Astrocyte of the hippocampus (primary cell): Measurements from ENCODE around the gene EPB41L4A.
"Not testable (repeated sequence)": the region's sequence is repeated elsewhere in the genome, so short reads cannot be mapped to it uniquely, and the experiment has no call there.

Source experiments
- DNase-seq: peaks from one replicate; pipeline ENCODE4 v3.0.0; 2011; ENCODE audit warnings: low read depth, low spot score

EPB41L4A gene

DNA sequence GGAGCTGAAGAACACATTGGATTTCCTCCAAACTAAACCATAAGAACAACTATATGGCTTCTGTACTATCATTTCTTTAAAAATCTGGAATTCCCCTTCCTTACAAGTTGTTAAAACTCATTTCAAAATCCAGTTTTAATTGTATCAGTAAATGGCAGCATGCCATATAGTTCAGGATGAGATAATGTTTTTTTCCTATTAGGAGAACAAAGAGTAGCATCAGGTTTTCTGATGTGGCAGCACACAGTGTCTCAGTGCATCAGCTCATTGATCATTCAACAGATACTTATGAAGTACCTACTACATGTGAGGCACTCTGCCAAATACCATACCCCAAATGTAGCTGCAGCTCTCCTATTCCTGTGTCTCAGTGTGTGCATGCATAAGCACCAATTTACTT lies 161.1 kb downstream of the EPB41L4A start:
- DNase-seq = no peak

DNA sequence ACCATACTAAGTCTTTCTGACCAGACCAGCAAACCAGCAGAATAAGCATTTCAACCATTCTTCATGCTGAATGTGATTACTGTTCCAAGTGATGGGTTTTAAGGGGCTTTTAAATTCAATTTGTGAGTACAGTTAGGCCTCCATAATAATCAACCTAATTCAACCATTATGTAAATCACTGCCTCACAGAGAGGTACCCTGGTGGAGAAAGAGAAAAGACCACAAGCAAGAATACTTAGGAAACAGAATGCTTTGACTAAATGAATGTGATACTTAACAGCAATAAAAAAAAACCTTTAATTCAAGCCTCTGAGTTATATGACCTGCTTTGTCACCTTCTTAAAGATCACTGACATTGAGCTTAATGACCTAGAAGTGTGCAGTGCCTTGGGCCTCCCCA lies 162.1 kb downstream of the EPB41L4A start:
- DNase-seq = no peak

DNA sequence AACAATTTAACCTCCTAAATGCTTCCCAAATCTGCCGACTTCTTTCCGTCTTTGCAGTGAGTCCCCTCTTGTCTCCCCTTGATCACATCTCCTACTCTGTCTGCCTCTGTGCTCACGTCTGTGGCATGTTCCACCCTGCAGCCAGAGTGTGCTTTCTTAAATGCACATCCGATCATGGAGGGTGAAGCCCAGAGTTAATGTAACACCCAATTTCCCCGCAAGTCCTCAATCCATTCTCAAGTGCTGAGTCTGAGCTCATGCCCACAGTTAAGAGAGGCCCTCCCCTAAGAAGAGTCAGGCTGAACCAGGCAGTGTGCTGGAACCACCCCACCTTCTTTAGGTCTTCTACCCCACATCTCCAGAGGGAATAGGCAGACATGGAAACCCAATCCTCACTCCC lies 164.8 kb downstream of the EPB41L4A start:
- no peak for DNase-seq

DNA sequence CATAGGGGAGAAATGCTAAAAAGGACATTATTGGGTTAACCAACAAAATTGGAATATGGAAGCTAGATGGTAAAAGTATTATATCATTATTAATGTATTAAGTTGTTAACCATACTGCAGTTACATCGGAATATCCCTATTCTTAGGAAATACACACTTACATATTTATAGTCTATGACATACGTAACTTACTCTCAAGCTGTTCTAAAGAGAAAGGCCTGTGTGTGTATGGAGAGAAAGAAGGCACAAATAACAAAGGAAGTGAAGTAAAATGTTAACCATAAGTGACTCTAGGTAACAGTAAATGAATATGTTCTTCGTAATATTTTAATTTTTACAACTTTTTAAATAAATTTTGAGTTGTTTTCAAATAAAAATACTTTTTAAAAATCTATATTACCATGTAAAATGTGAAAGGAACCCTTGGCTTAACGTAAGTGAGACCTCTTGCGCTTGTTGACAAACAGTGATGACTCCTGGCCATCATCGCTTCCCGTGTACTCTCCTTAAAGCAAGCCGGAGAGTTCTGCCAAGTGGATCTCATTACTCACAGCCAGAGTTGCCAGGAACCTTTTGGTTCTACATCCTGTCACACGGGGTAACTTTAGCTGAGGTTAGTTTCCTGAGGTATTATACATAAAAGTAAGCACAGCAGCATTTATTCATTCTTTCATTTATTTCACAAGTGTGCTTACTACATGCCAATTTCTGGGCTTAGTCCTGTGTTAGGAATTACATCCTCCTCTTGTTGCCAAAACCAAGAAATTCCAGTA lies 165.4 kb downstream of the EPB41L4A start:
- DNase-seq = peak; percentile 76

DNA sequence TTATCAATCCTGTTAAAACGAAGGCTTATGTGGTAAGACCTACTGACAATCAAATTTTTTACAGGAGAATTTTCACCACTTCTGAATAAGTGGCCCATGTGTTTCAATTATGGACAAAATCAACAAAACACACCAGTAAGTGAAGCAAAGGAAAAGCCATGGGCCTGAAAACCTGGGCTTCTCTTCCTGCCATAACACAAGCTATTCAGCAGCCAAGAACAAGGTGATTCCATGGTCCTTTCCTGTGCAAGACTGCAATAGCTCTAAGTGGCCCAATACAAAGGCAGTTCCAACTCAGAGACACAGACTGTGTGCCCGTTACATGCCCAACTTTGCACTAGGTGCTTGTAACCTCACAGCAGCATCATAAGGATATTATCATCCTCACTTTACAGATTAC lies 168.5 kb downstream of the EPB41L4A start:
- DNase-seq = no peak

DNA sequence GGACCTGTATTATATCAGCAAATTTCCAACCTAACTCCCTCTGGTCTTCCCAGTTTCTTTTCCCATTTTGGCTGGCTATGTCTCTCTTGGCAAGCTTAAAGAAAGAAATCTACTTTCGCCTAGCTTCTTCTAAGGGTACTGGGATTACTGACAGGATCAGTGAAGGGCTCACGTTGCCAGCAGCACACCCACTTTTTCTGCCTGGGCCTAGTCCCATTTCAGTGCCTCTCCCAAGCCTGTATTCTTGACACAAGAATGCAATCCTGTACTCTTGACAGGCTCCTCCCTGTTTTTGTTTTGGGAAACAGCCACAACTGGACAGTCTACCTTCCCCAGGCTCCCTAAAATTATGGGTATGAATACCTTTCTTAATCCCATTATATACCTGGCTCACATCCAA lies 170.5 kb downstream of the EPB41L4A start:
- DNase-seq = no peak

DNA sequence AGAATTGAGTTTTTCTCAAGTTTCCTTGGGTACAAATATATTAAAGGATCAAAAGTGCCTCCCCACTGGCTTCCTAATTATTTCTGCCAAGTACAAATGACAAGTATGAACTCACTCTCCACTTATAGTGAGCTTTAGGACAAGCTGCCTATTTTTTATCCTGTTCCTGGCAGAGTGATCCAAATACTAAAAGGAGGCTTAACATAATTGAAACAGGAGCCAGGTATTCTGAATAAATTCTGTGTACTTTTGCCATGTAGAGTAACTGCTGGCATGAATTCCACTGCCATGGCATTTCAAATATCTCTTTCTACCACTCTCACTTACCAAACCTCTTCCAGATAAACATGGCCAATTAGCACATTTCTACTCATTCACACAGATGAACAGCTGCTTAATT lies 171.1 kb downstream of the EPB41L4A start:
- peak; percentile 36 for DNase-seq

DNA sequence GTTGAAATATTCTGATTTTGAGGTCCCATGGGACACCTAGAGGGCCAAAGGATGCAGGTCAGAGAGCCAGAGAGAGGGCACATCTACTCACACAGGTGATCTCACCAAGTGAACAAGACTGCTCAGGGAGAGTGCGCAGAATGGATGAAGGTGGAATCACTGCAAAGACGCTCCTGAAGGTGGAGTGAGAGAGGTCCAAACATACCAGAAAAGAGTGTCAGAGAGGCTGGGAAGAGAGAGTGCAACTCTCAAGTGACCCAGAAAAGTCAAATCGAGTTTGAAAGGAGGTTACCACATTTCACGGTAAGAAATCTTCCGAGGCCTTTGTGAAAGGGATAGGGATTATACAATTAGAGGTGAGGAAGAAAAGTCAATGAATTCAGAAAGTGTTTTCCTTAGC lies 173.4 kb downstream of the EPB41L4A start:
- DNase-seq = no peak

DNA sequence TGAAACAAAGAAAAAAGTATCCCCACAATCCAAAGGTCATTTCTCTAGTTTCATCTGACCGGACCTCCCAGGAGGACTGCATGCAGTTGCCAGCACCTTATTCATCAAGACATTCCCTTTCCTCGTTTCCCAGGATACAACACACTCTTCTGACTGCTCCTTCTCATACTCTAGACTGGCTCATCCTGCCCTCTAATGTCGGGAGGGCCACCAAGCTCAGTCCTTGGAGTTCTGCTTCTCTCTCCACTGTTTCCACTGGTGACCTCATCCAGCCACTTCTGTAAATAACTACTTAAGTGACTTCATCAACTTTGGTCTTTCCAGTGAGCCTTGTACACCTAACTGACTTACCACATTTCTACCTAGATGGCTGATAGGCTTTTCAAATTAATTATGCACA lies 179.1 kb downstream of the EPB41L4A start:
- no peak for DNase-seq

DNA sequence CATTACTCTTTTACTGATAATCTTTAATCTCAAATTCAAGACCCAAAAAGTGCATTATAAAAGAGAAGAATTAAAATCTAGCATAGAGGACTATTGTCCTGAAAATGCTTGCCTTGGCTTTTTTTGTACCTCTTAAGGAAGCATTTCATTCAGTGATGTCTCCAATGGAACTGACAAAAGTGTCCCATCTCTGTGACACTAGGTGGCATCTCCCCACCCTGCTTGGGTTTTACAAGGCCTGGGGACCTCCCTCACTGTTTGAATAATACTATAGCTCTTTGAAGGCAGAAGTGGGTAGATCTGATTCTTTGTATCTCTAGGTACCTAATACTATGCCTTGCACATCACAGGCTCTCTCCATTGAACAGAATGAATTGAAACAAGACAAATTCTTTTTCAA lies 180.6 kb downstream of the EPB41L4A start:
- no peak for DNase-seq

DNA sequence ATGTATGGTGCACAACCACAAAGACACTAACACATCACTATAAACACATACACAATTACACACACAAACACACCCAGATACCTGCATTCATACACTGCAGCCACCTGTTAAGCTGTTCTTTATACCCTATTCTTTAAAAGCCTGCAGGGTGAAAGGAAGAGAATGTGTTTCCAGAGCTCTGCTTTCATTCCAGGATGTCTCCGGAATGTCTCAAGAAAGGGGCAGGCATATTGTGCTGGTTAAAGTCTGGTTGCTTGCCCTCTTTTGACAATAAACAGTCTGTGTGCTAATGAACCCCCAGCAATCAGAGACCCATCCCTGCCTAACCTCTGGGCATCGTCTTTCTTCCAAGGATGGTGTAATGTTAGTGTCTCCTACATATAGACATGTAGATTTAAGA lies 181.6 kb downstream of the EPB41L4A start:
- no peak for DNase-seq

DNA sequence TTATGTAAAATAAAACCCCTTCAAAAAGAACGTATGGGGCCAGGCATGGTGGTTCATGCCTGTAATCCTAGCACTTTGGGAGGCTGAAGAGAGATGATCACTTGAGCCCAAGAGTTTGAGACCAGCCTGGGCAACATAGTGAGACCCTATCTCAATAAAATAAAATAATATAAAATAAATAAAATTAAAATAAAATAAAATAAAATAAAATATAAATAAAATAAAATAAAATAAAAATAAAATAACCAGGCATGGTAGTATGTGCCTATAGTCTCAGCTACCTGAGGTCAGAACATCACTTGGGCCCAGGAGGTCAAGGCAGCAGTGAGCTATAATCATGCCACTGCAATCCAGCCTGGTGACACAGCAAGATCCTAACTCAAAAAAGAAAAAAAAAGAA lies 185.1 kb downstream of the EPB41L4A start:
- DNase-seq = no peak

DNA sequence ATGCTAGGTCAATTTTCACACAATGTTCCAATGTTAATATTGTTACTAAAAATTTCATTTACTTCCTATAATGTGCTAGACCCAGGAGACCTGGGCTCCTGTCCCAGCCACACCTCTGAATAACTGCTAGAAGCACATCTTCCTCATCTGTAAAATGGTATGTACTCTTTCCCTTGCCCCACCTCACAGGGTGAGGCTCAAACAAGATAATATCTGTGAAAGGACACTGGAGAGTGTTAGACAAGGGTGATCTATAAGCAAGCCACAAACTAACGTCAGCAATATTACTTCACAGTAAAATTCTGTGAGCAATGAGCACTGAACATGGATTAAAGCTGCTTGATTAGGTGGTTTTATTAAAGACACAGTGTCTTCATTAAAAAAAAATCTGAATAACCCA lies 186.4 kb downstream of the EPB41L4A start:
- DNase-seq = no peak

DNA sequence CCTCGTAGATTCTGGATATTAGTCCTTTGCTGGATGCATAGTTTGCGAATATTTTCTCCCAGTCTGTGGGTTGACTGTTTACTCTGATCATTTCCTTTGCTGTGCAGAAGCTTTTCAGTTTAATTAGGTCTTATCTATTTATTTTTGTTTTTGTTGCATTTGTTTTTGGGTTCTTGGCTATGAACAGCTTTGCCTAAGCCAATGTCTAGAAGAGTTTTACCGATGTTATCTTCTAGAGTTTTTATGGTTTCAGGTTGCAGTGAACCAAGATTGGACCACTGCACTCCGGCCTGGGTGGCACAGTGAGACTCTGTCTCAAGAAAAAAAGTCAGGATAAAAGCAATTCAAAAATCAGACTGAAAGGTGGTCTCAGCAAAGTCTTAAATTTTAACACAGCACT lies 188.5 kb downstream of the EPB41L4A start:
- DNase-seq = no peak

DNA sequence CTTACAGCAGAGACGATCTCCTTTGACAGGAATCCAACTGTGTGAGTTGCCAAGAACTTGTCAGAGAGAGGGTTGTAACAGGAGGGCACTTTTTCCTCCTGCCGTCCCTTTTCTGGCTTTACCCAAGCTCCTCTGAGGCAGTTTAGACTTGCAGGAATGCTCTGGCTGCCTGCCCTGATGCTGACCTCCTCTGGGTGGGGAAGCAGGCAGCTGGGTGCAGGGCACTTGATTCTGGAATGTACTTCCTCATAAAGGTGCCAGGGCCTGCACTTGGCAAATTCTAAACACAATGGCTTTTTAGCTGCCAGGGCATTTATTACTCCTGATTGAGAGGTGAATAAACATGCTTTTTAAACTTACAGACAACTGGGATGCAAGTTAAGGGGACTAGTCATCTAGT lies 190.4 kb downstream of the EPB41L4A start:
- DNase-seq = peak; percentile 96

DNA sequence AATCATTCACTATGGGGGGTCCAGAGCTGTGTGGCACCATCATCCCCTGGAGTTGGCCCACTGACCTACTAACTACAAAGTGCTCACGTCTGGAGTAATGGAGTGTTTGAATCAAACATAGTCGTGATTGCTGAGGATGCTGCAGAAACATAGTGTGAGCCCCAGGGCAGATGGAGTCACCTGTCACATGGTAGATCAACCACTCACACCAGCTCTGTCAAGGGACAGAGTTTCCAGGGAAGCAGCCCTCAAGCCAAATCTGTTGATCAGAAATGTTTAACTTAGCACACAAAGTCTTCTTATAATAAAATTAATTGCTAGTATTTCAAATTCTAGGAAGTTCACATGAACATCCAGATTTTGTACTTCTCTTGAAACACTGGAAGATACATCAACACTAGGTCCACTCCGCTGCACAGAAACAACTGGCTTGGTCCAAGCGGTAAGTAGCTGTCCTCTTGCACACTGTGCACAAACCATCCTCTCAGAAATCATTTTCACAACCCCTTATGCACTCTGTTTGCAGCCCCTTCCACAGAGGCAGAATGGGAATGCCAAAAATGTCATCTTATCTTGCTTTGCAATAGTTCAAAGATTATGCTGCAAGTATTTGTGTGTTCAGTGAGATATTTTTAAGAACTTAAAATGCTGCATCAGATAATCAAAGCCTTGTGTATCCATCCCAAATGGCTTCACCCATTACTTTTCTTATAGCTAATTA lies 191.0 kb downstream of the EPB41L4A start:
- DNase-seq = no peak

DNA sequence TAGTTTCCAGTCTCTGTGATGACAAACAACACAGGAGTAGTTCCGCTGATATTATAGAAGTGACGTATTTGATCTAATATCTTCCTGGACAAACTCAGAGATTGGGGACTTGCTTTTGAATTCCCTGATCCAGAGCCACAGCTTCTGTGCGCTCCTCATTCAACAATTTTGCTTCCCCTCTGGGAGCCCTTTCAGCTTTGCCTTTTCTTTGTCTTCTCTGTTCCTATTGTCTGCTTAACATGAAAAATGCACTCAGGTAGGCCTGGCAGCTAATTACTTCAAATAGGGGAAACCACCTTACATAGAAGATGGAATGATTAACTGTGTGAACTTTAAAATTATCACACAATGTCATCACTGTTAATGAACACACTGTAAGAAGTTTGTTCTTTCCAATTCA lies 192.9 kb downstream of the EPB41L4A start:
- no peak for DNase-seq

DNA sequence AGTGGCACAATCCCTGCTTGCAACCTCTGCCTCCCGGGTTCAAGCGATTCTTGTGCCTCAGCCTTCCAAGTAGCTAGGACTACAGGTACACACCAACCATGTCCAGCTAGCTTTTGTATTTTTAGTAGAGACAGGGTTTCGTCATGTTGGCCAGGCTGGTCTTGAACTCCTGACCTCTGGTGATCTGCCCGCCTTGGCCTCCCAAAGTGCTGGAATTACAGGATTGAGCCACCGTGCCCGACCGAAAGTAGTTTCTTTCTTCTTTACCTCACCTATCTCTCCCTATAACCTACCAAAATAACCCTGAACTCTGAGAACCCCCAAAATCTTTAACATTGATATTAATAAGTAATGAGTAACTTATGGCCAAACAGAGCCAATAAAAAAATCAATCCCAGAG lies 196.1 kb downstream of the EPB41L4A start:
- DNase-seq = not testable (repeated sequence)

DNA sequence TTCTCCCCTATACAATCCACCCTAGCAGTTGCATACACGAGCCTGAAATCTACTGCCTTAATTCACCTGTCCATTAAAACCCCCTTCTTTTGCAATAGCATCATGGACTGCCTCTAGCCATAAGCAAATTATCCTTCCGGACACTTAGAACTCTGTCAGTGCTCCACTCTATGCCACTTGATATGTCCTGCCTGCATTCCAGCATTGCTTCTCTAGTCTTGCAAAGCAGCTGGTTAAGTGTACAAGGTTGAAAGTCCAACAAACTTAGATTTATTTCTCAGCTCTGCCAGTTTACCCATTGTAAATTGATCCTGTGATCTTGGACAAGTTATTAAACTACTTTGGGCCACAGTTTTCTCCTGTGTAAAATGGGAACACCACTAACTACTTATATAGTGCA lies 197.9 kb downstream of the EPB41L4A start:
- DNase-seq = no peak

DNA sequence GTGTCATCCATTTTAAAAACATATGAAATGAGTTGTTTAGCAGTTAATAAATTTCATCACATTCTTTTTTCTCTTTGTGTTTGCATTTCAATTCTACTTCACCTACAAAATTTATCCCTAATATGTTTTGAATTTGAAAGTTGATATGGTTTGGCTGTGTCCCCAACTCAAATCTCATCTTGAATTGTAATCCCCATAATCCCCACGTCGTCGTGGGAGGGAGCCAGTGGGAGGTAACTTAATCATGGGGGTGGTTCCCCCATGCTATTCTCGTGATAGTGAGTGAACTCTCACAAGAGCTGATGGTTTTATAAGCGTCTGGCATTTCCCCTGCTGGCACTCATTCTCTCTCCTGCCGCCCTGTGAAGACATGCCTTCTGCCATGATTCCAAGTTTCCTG lies 200.1 kb downstream of the EPB41L4A start:
- DNase-seq = no peak

DNA sequence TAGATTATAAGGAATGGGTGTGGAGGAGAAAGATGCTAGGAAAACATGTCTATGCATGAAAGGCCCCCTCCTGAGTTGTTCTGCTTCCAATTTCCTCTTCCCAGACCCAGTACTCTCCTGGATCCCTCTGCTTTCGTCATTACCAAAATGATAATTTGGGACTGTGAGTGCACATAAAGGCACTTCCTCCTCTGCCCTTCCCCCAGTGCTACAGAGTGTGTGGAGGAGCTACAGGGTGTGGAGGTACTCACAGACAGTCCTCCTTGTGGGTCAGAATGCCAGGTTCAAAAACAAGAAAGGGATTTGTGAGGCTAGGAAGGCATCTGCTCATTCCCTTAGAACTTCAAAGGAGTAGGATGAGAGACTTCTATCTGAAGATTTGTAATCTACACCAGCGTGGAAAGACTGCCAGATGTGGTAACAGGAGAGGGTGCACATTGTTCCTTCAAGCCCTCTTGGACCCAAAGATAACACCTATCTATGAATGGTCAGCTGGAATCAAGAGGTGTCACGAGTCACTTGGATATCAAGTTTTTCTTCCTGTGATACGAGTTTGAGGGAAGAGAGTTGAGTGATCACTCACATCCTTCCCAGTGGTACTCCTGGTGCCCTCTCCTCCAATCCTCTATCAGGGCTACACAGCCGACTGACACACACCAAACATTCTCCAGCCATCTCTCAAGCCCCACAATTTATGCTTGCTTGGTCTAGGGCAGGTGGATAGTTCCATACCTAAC lies 201.1 kb downstream of the EPB41L4A start:
- DNase-seq = no peak

DNA sequence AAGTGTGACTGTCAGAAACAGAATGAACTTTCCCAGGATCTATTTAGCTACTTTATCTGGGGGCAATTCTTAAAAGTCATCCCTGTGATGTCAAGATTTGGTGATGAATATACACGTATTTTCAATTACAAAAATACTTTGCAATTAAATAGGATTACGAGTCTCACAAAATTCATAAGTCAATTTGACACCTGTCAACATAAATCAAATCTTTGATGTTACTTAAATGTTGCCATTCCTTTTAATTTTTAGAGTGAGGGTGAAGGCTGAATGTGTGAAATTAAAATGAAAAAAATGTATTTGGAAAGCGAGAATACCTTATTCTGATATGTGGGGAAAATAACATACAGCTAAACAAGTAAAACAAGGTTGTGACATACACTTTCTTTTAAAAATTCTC lies 202.9 kb downstream of the EPB41L4A start:
- DNase-seq = no peak
